HepG2 (cell line): ENCODE measurements around the gene NNAT. TPM values are rescaled to one million over a fixed set of nuclear protein-coding genes. Genes with fewer than 3 reads are reported as not detected.

Source experiments
- BRD4 ChIP-seq: sonication (generic); formaldehyde crosslinking; IDR thresholded peaks from 2 replicates; pipeline ENCODE4 v1.4.0; 2020; ENCODE audit warnings: missing genetic modification reagents
- EEA1 ChIP-seq: sonication (generic); formaldehyde crosslinking; IDR thresholded peaks from 2 replicates; pipeline ENCODE4 v1.5.1; 2020; ENCODE audit warnings: mild to moderate bottlenecking, missing genetic modification reagents, borderline replicate concordance
- FIP1L1 ChIP-seq: fragments of 200-400 bp; formaldehyde crosslinking; IDR thresholded peaks from 2 replicates; pipeline ENCODE4 v1.6.1; 2018; ENCODE audit warnings: low read depth, mild to moderate bottlenecking, low read length, moderate library complexity, borderline replicate concordance; ENCODE audit not compliant: insufficient read depth
- FUBP1 ChIP-seq: sonication (generic); formaldehyde crosslinking; IDR thresholded peaks from 2 replicates; pipeline ENCODE4 v1.5.1; 2020; ENCODE audit warnings: missing genetic modification reagents, mild to moderate bottlenecking, borderline replicate concordance
- NR2C2 ChIP-seq: sonication (generic); formaldehyde crosslinking; IDR thresholded peaks from 2 replicates; pipeline ENCODE4 v1.4.0; 2020; ENCODE audit warnings: missing genetic modification reagents, mild to moderate bottlenecking, moderate library complexity, borderline replicate concordance
- RARA ChIP-seq: IDR thresholded peaks from 2 replicates; pipeline ENCODE4 v1.6.1; 2016; ENCODE audit warnings: missing genetic modification reagents, missing compliant biosample characterization
- RXRA ChIP-seq: sonication (generic); formaldehyde crosslinking; IDR thresholded peaks from 2 replicates; pipeline ENCODE4 v1.5.1; 2020; ENCODE audit warnings: missing genetic modification reagents
- RXRB ChIP-seq: IDR thresholded peaks from 2 replicates; pipeline ENCODE4 v1.6.1; 2016; ENCODE audit warnings: borderline replicate concordance, missing genetic modification reagents, missing compliant biosample characterization
- SOX6 ChIP-seq, 2 experiments: fragments of 450-650 bp in 1 of 2; sonication (generic) in 1 of 2; formaldehyde crosslinking in 1 of 2; IDR thresholded peaks; 2 replicates each; pipeline versions ENCODE4 v1.4.0 to v1.6.1; 2017 to 2020; ENCODE audit warnings: antibody characterized with exemption in 1 of 2, mild to moderate bottlenecking in 1 of 2, missing genetic modification reagents in 1 of 2
- SP4 ChIP-seq: sonication (generic); formaldehyde crosslinking; IDR thresholded peaks from 2 replicates; pipeline ENCODE4 v1.8.1; 2023; ENCODE audit warnings: mild to moderate bottlenecking, missing genetic modification reagents
- SSRP1 ChIP-seq: IDR thresholded peaks from 2 replicates; pipeline ENCODE4 v1.6.1; 2016; ENCODE audit warnings: control low read depth
- STAT6 ChIP-seq: sonication (generic); formaldehyde crosslinking; IDR thresholded peaks from 2 replicates; pipeline ENCODE4 v1.4.0; 2020; ENCODE audit warnings: missing genetic modification reagents, mild to moderate bottlenecking, borderline replicate concordance
- TEF ChIP-seq: sonication (generic); formaldehyde crosslinking; IDR thresholded peaks from 2 replicates; pipeline ENCODE4 v1.5.0; 2020; ENCODE audit warnings: missing genetic modification reagents
- THAP9 ChIP-seq: sonication (generic); formaldehyde crosslinking; IDR thresholded peaks from 2 replicates; pipeline ENCODE4; 2020; ENCODE audit warnings: missing genetic modification reagents, mild to moderate bottlenecking, borderline replicate concordance
- ZNF225 ChIP-seq: sonication (generic); formaldehyde crosslinking; IDR thresholded peaks from 2 replicates; pipeline ENCODE4 v1.4.0; 2020; ENCODE audit warnings: mild to moderate bottlenecking, missing genetic modification reagents
- ZNF530 ChIP-seq: sonication (generic); formaldehyde crosslinking; IDR thresholded peaks from 2 replicates; pipeline ENCODE4 v1.5.0; 2020; ENCODE audit warnings: low read depth, mild to moderate bottlenecking, missing genetic modification reagents
- ZNF782 ChIP-seq: sonication (generic); formaldehyde crosslinking; IDR thresholded peaks from 2 replicates; pipeline ENCODE4 v1.4.0; 2020; ENCODE audit warnings: missing genetic modification reagents, mild to moderate bottlenecking, borderline replicate concordance
- polyA plus RNA-seq, 8 experiments: library from polyadenylated mRNA; depleted of rRNA in 3 of 8; stranded (reverse) in 7 of 8; unstranded in 1 of 8; fragments of >200 nt; fragmentation: Illumina TruSeq in 4 of 8; extraction: Trizol in 4 of 8; gene quantifications; 2 replicates each; pipeline versions ENCODE4 v1.2.1 to v1.2.3, GENCODE V29; 2011 to 2016; ENCODE audit warnings: low read depth in 4 of 8, missing spikeins in 1 of 8, mixed read lengths in 1 of 8; ENCODE audit not compliant: insufficient read depth in 1 of 8
- total RNA-seq, 5 experiments: library from RNA; depleted of rRNA; stranded (reverse); fragments of >200 nt; fragmentation: Illumina TruSeq; extraction: Trizol; gene quantifications; 2 replicates each; pipeline ENCODE4 v1.2.3, GENCODE V29; 2016; ENCODE audit warnings: low read depth in 1 of 5
- TF ChIP-seq, protein P1 (sequence below): sonication (generic); formaldehyde crosslinking; IDR thresholded peaks from 2 replicates; pipeline ENCODE4 v1.4.0; 2020; ENCODE audit warnings: missing genetic modification reagents, borderline replicate concordance

The NNAT gene
- total and polyA plus RNA-seq, 2 of the 13 experiments (the other 11 are each of a cell fraction or from before 2014, with no cell fraction given) = not detected

DNA sequence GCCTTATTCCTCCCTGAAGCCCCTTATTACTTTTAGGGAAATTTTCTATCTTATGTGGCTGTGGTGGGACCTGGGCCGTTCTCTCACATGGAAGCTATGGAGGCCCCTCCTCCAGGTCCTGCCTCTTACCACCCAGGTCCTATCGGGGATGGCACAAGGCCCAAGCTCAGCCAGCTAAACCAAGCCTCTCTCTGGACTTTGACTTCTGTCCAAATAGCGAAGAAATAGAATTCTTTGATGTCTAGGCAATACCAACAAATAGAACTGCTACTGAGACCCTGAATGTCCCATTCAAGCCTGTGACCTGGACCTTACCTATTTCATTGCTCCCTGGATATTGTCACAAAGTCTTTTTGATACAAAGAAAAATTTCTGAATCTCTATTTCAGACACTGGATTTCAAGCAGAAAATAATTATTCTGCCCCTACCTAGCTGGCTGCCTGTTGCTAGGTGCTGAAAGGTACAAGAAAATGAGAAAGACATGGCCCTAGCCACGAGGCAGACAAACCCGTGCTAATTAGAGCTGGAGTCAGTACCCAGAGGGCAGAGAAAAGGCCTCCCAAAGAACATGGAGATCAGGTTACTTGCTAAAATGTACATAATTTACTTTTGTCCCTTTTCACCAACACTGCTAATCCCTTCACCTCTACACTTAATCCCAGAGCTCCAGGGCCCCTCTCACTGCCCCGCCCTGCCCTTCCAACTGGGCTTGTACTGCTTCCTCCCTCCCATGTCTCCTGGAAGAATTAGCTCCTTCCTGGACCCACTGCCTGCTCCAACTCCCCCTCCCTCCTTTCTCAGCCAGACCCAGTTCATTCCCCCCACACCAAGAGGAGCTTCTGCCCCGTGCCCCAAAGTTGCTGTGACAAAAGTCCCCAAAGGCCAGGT is 15.5 kb upstream of the NNAT start (continued):
- TF ChIP-seq TEF (CRISPR knock-in tag) = no peak
- no peak for TF ChIP-seq STAT6 (CRISPR knock-in tag)
- TF ChIP-seq THAP9 (CRISPR knock-in tag) = no peak
- no peak for TF ChIP-seq SOX6 (IDR thresholded peaks at IDR 0.05)
- peak; percentile 43; the same call in 1 of the 2 replicates for TF ChIP-seq SOX6 (CRISPR knock-in tag; IDR thresholded peaks at IDR 0.05)
- TF ChIP-seq ZNF530 (CRISPR knock-in tag) = no peak
- 0 out of 2 replicates have a peak, but pooled peaks have one; percentile 29 for TF ChIP-seq RXRB (CRISPR knock-in tag)
- TF ChIP-seq RXRA (CRISPR knock-in tag) = no peak
- 0 out of 2 replicates have a peak, but pooled peaks have one; percentile 22 for TF ChIP-seq SP4 (CRISPR knock-in tag)
- no peak for TF ChIP-seq EEA1 (CRISPR knock-in tag)
- no peak for TF ChIP-seq FUBP1 (CRISPR knock-in tag)
- TF ChIP-seq NR2C2 (CRISPR knock-in tag) = no peak
- no peak for TF ChIP-seq BRD4 (CRISPR knock-in tag)
- TF ChIP-seq ZNF225 (CRISPR knock-in tag) = no peak
- TF ChIP-seq, protein P1, sequence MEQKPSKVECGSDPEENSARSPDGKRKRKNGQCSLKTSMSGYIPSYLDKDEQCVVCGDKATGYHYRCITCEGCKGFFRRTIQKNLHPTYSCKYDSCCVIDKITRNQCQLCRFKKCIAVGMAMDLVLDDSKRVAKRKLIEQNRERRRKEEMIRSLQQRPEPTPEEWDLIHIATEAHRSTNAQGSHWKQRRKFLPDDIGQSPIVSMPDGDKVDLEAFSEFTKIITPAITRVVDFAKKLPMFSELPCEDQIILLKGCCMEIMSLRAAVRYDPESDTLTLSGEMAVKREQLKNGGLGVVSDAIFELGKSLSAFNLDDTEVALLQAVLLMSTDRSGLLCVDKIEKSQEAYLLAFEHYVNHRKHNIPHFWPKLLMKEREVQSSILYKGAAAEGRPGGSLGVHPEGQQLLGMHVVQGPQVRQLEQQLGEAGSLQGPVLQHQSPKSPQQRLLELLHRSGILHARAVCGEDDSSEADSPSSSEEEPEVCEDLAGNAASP (CRISPR knock-in tag) = peak; percentile 7; the same call in 1 of the 2 replicates
- no peak for TF ChIP-seq SSRP1
- peak; percentile 68 for TF ChIP-seq RARA (CRISPR knock-in tag)
- no peak for TF ChIP-seq ZNF782 (CRISPR knock-in tag)
- no peak for TF ChIP-seq FIP1L1
